GM21737 (cell line): ENCODE results near the gene SESN3.
"Not testable (repeated sequence)": the region's sequence is repeated elsewhere in the genome, so short reads cannot be mapped to it uniquely, and the experiment has no call there.

ENCODE experiments used
- ATAC-seq: cut with Tn5 transposase; IDR thresholded peaks from one replicate; pipeline ENCODE4 v1.9.1; 2021; ENCODE audit warnings: mild to moderate bottlenecking, moderate library complexity; ENCODE audit not compliant: unreplicated experiment

The SESN3 gene

GRCh38 chr11:95251896-95252295 is 20.9 kb upstream of the SESN3 start:
- ATAC-seq = not testable (repeated sequence)

- peak; percentile 77 for ATAC-seq
Observed at GRCh38 chr11:95248666-95249467, 17.9 kb upstream of the SESN3 start.

- ATAC-seq = no peak
Observed at GRCh38 chr11:95247883-95248282, 16.9 kb upstream of the SESN3 start.

- no peak for ATAC-seq
Observed at GRCh38 chr11:95247127-95247684, 16.2 kb upstream of the SESN3 start.

- ATAC-seq = no peak
Observed at GRCh38 chr11:95245581-95245980, 14.6 kb upstream of the SESN3 start.

GRCh38 chr11:95245038-95245437 is 14.0 kb upstream of the SESN3 start:
- no peak for ATAC-seq

GRCh38 chr11:95243673-95244072 is 12.7 kb upstream of the SESN3 start:
- no peak for ATAC-seq

GRCh38 chr11:95242845-95243605 is 12.0 kb upstream of the SESN3 start:
- no peak for ATAC-seq

- peak; percentile 58 for ATAC-seq
Observed at GRCh38 chr11:95242091-95242844, 11.3 kb upstream of the SESN3 start.

- ATAC-seq = peak; percentile 58
Observed at GRCh38 chr11:95241681-95242081, 10.7 kb upstream of the SESN3 start.

- ATAC-seq = no peak
Observed at GRCh38 chr11:95239871-95240649, 9.1 kb upstream of the SESN3 start.

GRCh38 chr11:95232666-95233065 is 1.7 kb upstream of the SESN3 start:
- no peak for ATAC-seq

GRCh38 chr11:95231881-95232605 is 1.0 kb upstream of the SESN3 start:
- ATAC-seq = peak; percentile 33

- ATAC-seq = peak; percentile 6
Observed at GRCh38 chr11:95230810-95231126, 234 bp downstream of the SESN3 start.

- ATAC-seq = no peak
Observed at GRCh38 chr11:95229993-95230809, 801 bp downstream of the SESN3 start.

GRCh38 chr11:95229199-95229992 is 1.6 kb downstream of the SESN3 start:
- no peak for ATAC-seq

GRCh38 chr11:95228081-95228749 is 2.8 kb downstream of the SESN3 start:
- ATAC-seq = no peak

GRCh38 chr11:95227060-95227459 is 3.9 kb downstream of the SESN3 start:
- ATAC-seq = not testable (repeated sequence)
